Erythroblast (primary cell): Measurements from ENCODE around the gene IGF2BP1.

Source experiments
- GATA1 ChIP-seq: IDR thresholded peaks from 2 replicates; pipeline ENCODE4 v1.6.1; 2011; ENCODE audit warnings: low read depth, mild to moderate bottlenecking, control low read depth, low read length, moderate library complexity
- POLR2A ChIP-seq: IDR thresholded peaks from 2 replicates; pipeline ENCODE4 v1.6.1; 2011; ENCODE audit warnings: mild to moderate bottlenecking, low read length

GRCh38 chr17:48992444-48992843 lies 4.7 kb upstream of the IGF2BP1 start:
- TF ChIP-seq POLR2A, result no peak
- no peak for TF ChIP-seq GATA1
